ENCODE data around the gene IAH1. TPM values are rescaled to one million over a fixed set of nuclear protein-coding genes. Genes with fewer than 3 reads are reported as not detected.

Gene IAH1, protein sequence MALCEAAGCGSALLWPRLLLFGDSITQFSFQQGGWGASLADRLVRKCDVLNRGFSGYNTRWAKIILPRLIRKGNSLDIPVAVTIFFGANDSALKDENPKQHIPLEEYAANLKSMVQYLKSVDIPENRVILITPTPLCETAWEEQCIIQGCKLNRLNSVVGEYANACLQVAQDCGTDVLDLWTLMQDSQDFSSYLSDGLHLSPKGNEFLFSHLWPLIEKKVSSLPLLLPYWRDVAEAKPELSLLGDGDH
- polyA plus RNA-seq, result 91.5 and 115 TPM in 2 replicates

DNA sequence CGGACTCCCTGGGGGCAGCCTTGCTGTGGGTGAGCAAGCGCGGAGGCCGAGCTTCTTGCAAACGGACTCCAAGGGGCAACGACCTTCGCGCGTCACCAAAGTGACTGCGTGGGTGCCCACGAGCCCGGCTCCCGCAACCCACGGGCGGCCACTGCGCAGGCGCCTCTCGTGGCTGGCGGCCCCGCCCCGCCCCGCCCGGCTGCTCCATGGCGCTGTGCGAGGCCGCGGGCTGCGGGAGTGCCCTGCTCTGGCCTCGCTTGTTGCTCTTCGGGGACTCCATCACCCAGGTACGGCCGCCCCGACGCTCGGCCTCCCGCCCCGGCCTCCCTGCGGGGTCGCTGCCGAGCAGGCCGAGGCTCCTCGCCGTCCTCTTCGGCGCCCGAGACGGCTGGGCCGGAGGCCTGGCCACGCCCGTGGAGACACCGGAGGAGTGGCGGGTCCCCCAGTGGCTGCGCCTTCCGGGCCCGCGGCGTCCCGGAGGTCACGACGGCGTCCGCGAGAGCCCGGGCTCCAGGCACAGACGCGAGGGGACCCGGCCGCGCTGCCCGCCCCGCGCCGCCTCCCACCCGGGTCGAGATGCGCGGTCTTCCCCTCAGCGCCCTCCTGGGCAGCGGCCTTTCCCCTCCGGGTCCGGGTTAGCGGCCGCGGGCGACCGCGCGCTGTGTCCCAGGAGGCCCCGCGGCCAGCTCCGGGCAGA is at the start of gene IAH1:
Gene IAH1 (plus strand): TSS at position 191 of the 697 bp plus-strand sequence. CDS start 16 bp downstream, at position 207.

Other genes with a start within 250 kb of the IAH1 start
- gene ITGB1BP1, start 51.0 kb upstream of the IAH1 start, polyA plus RNA-seq, result 944 and 950 TPM in 2 replicates
- 50.8 and 51.5 TPM in 2 replicates for gene CPSF3, start 50.9 kb upstream of the IAH1 start, polyA plus RNA-seq
- 6.0 and 12.4 TPM in 2 replicates for gene ADAM17, start 81.3 kb downstream of the IAH1 start, polyA plus RNA-seq
- 662 and 772 TPM in 2 replicates for gene YWHAQ, start 156.4 kb downstream of the IAH1 start, polyA plus RNA-seq